Measurements from ENCODE around the gene TAC1.
A peak's percentile ranks its signal among the peaks of the same experiment; 100 is the strongest.

Gene TAC1, protein sequence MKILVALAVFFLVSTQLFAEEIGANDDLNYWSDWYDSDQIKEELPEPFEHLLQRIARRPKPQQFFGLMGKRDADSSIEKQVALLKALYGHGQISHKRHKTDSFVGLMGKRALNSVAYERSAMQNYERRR
- total RNA-seq = 0 to 0.39 (median 0.12) reads per million in 9 experiments

DNA sequence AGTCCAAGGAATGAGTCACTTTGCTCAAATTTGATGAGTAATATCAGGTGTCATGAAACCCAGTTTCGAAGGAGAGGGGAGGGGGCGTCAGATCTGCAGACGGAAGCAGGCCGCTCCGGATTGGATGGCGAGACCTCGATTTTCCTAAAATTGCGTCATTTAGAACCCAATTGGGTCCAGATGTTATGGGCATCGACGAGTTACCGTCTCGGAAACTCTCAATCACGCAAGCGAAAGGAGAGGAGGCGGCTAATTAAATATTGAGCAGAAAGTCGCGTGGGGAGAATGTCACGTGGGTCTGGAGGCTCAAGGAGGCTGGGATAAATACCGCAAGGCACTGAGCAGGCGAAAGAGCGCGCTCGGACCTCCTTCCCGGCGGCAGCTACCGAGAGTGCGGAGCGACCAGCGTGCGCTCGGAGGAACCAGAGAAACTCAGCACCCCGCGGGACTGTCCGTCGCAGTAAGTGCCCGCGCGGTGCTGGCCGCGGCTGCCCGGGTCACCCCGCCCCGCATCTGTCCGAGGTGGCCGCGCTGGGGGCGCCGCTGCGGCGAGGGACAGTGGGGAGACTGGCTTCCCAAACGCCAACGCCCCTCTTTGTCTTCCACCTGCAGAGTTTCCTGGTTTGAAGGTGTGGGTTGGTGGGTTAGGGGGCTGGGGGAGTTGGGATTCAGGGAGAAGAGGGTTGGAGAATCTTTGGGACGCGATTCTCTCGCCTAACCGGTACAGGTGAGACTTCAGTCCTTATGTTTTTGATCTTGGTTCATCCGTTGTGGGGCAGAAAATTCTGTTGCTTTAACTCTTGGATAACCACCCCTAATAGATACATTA is at the start of gene TAC1:
Gene TAC1, plus strand, starts transcription at position 351 of the 829 bp plus-strand sequence. CDS start 527 bp downstream, outside the sequence.
- peaks cover 59 to 62% of the 10 kb centered on the region in 2 donors for H3K27me3 Mint-ChIP-seq
- DNase-seq = no peak
- H3K4me3 Mint-ChIP-seq = peak within 1 kb of the TSS in 1 of 2 donors; percentile 35

DNA sequence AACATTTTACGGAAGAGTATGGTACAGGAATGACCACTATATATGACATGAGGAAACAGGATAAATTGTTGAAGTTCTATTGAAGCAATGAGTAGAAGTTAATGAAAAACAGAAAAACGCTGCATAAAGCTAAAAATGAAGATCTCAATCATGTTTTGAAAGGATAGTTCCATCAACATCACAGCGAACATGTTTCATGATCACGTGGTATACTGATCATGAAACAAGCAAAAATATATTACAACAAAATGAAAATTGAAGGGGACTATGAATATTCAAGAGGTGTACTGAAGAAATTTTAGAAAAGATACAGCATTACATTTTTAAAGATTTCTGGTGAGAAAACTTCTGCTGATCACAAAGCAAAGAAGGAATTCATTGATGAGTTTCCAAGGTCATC is 45.9 kb upstream of the TAC1 start:
- no peak for ATAC-seq (replicated peaks)
- Mint-ChIP-seq H3K36me3 (ENCODE audit: insufficient read depth) (no peaks in the 10 kb centered on the region), H3K27me3 (peaks cover 5 to 8% of the 10 kb centered on the region in 2 donors), H3K4me3 (no peak overlapping the region), H3K27ac (no peak overlapping the region), H3K9me3 (no peaks in the 10 kb centered on the region), H3K4me1 (ENCODE audit: low read depth in 2 of 2) (no peaks in the 10 kb centered on the region)
- no peak for DNase-seq

More for the DNA sequence above, at the start of gene TAC1:
- H3K4me1 Mint-ChIP-seq (ENCODE audit: low read depth in 2 of 2) = peaks cover 0 to 2% of the 10 kb centered on the region in 2 donors
- no peaks in the 10 kb centered on the region for H3K9me3 Mint-ChIP-seq
- H3K27ac Mint-ChIP-seq = no peak within 1 kb of the TSS
- no peak for ATAC-seq (replicated peaks)
- no peaks in the 10 kb centered on the region for H3K36me3 Mint-ChIP-seq (ENCODE audit: insufficient read depth)

DNA sequence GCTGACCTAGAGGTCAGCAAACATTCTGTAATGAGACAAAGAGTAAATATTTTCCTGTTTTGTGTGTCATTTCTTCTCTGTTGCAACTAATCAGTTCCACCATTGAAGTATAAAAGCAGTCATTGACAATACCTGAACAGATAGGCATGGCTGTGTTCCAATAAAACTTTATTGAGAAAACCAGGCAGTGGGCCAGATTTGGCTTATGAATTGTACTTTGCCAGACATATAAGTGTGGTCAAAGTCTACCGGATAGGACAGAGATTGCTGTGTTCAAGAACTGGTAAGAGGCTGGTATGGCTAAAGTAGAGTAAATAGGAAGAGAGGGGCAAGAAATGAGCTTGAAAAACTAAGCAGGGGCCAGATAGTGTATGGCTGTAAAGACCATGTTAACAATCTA is 38.3 kb upstream of the TAC1 start:
- no peaks in the 10 kb centered on the region for H3K36me3 Mint-ChIP-seq (ENCODE audit: insufficient read depth)
- DNase-seq (no peak), ATAC-seq (replicated peaks) (no peak)
- peaks cover 0 to 5% of the 10 kb centered on the region in 2 donors for H3K27me3 Mint-ChIP-seq
- H3K4me1 Mint-ChIP-seq (ENCODE audit: low read depth in 2 of 2) = no peaks in the 10 kb centered on the region
- no peaks in the 10 kb centered on the region for H3K9me3 Mint-ChIP-seq
- H3K27ac Mint-ChIP-seq = no peak overlapping the region
- H3K4me3 Mint-ChIP-seq = no peak overlapping the region

GRCh38 chr7:97694355-97694754 is 37.5 kb upstream of the TAC1 start:
- ATAC-seq (replicated peaks) (no peak), DNase-seq (no peak)
- no peak overlapping the region for H3K27ac Mint-ChIP-seq
- H3K4me1 Mint-ChIP-seq (ENCODE audit: low read depth in 2 of 2) = no peaks in the 10 kb centered on the region
- H3K4me3 Mint-ChIP-seq = no peak overlapping the region
- peaks cover 0 to 2% of the 10 kb centered on the region in 2 donors for H3K27me3 Mint-ChIP-seq
- H3K36me3 Mint-ChIP-seq (ENCODE audit: insufficient read depth) = no peaks in the 10 kb centered on the region
- no peaks in the 10 kb centered on the region for H3K9me3 Mint-ChIP-seq

DNA sequence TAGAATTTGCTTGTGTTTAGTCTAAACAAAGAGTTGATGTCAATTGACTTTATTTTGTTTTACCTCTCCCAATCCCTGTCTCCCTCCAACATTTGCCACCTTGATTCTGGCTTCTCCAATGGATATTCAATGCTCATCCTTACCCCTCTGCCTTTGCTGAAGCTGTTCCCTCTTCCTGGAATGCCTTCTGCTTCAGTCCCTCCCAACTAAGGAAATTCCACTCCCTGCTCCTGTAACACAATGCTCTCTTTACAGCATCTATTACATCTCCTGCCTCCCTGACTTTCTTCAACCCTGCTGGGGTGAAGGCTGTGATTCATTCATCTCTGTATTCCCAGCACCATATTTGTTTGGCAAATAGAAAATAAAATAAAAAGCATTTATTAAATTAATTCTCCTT is 34.5 kb upstream of the TAC1 start:
- H3K4me3 Mint-ChIP-seq = no peak overlapping the region
- H3K36me3 Mint-ChIP-seq (ENCODE audit: insufficient read depth) = no peaks in the 10 kb centered on the region
- H3K4me1 Mint-ChIP-seq (ENCODE audit: low read depth in 2 of 2) = no peaks in the 10 kb centered on the region
- peaks cover 0 to 3% of the 10 kb centered on the region in 2 donors for H3K9me3 Mint-ChIP-seq
- H3K27ac Mint-ChIP-seq = no peak overlapping the region
- no peaks in the 10 kb centered on the region for H3K27me3 Mint-ChIP-seq
- DNase-seq (no peak), ATAC-seq (replicated peaks) (no peak)

GRCh38 chr7:97722386-97722785 is 9.5 kb upstream of the TAC1 start:
- H3K4me1 Mint-ChIP-seq (ENCODE audit: low read depth in 2 of 2) = no peaks in the 10 kb centered on the region
- no peaks in the 10 kb centered on the region for H3K36me3 Mint-ChIP-seq (ENCODE audit: insufficient read depth)
- H3K9me3 Mint-ChIP-seq = peaks cover 0 to 1% of the 10 kb centered on the region in 2 donors
- no peak overlapping the region for H3K4me3 Mint-ChIP-seq
- ATAC-seq (replicated peaks) = no peak
- no peak overlapping the region for H3K27ac Mint-ChIP-seq
- H3K27me3 Mint-ChIP-seq = peaks cover 0 to 8% of the 10 kb centered on the region in 2 donors
- DNase-seq = no peak

GRCh38 chr7:97732565-97733275 is 834 bp downstream of the TAC1 start:
- ATAC-seq (replicated peaks) = no peak
- H3K4me3 Mint-ChIP-seq = no peak overlapping the region
- peaks cover 0 to 2% of the 10 kb centered on the region in 2 donors for H3K4me1 Mint-ChIP-seq (ENCODE audit: low read depth in 2 of 2)
- DNase-seq = no peak
- H3K36me3 Mint-ChIP-seq (ENCODE audit: insufficient read depth) = no peaks in the 10 kb centered on the region
- H3K27me3 Mint-ChIP-seq = peaks cover 59 to 64% of the 10 kb centered on the region in 2 donors
- H3K9me3 Mint-ChIP-seq = no peaks in the 10 kb centered on the region
- H3K27ac Mint-ChIP-seq = no peak overlapping the region

DNA sequence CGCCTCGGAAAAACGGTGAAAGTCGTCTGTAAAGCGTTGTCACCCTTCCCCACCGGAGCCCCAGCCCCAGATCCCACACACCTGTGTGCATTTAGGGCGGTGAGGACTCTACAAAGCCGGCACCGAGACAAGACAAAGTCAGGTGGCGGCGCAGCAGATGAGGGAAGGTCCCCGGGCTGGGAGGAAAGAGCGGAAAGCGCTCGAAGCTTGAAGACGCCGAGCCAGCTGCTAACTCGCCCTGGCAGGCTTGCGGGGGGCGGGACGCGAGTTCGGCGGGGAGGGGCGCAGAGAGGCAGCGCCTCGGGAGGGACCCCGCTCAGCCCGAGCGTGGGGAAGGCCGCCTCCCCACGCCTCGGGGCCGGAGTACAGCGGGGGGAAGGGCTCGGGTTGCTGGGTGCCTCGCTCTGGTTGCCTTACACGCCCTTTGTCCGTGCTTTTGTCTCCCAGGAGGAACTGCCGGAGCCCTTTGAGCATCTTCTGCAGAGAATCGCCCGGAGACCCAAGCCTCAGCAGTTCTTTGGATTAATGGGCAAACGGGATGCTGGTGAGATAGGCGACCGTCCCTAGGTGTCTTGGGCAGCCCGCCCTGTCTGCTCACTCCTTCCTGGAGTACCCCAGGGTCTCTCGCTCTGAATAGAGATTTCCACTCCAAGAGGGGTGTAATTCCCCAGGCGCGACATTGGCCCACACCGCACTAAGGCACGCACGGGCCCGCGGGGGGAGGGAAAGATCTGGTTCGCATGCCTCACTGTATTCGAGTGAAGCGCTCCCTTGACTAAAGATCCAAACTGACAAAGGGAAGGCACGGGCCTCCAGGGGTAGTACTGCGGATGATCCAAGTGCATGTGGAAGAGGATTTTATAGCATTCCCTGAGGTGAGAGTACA is 1.6 kb downstream of the TAC1 start:
- no peaks in the 10 kb centered on the region for H3K9me3 Mint-ChIP-seq
- no peaks in the 10 kb centered on the region for H3K36me3 Mint-ChIP-seq (ENCODE audit: insufficient read depth)
- DNase-seq (no peak), ATAC-seq (replicated peaks) (no peak)
- no peak overlapping the region for H3K27ac Mint-ChIP-seq
- H3K4me3 Mint-ChIP-seq = no peak overlapping the region
- peaks cover 0 to 2% of the 10 kb centered on the region in 2 donors for H3K4me1 Mint-ChIP-seq (ENCODE audit: low read depth in 2 of 2)
- peaks cover 56 to 64% of the 10 kb centered on the region in 2 donors for H3K27me3 Mint-ChIP-seq

DNA sequence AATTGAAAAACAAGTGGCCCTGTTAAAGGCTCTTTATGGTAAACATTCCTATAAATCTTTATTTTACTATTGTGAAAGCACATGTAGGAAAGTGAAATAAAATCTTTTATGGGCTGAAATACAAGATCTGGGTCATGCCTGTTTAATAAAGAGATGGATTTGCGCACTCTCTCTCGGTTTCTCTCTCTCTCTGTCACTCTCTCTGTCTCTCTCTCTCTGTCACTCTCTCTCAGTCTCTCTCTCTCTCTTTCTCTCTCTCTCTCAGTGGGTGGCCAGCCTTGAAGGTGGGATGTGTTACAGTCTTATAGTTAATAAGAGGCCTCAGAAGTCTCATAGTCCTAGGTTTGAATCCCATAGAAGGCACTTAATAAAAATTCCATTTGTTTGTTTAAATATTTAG is 2.4 kb downstream of the TAC1 start:
- no peak for ATAC-seq (replicated peaks)
- H3K27me3 Mint-ChIP-seq = peaks cover 49 to 65% of the 10 kb centered on the region in 2 donors
- H3K9me3 Mint-ChIP-seq = no peaks in the 10 kb centered on the region
- H3K36me3 Mint-ChIP-seq (ENCODE audit: insufficient read depth) = no peaks in the 10 kb centered on the region
- peaks cover 0 to 2% of the 10 kb centered on the region in 2 donors for H3K4me1 Mint-ChIP-seq (ENCODE audit: low read depth in 2 of 2)
- no peak for DNase-seq
- H3K4me3 Mint-ChIP-seq = no peak overlapping the region
- no peak overlapping the region for H3K27ac Mint-ChIP-seq

- no peak for ATAC-seq (replicated peaks)
- peaks cover 0 to 2% of the 10 kb centered on the region in 2 donors for H3K4me1 Mint-ChIP-seq (ENCODE audit: low read depth in 2 of 2)
- no peak for DNase-seq
- H3K9me3 Mint-ChIP-seq = no peaks in the 10 kb centered on the region
- no peak overlapping the region for H3K4me3 Mint-ChIP-seq
- H3K27ac Mint-ChIP-seq = no peak overlapping the region
- H3K36me3 Mint-ChIP-seq (ENCODE audit: insufficient read depth) = no peaks in the 10 kb centered on the region
- H3K27me3 Mint-ChIP-seq = peaks cover 40 to 63% of the 10 kb centered on the region in 2 donors
Observed at GRCh38 chr7:97735075-97735474, 3.2 kb downstream of the TAC1 start.

- ATAC-seq (replicated peaks) (no peak), DNase-seq (no peak)
- Mint-ChIP-seq H3K9me3 (peaks cover 0 to 2% of the 10 kb centered on the region in 2 donors), H3K27me3 (peaks cover 0 to 7% of the 10 kb centered on the region in 2 donors), H3K36me3 (ENCODE audit: insufficient read depth) (no peaks in the 10 kb centered on the region), H3K27ac (no peak overlapping the region), H3K4me1 (ENCODE audit: low read depth in 2 of 2) (no peaks in the 10 kb centered on the region), H3K4me3 (no peak overlapping the region)
Observed at GRCh38 chr7:97748482-97748881, 16.6 kb downstream of the TAC1 start.

DNA sequence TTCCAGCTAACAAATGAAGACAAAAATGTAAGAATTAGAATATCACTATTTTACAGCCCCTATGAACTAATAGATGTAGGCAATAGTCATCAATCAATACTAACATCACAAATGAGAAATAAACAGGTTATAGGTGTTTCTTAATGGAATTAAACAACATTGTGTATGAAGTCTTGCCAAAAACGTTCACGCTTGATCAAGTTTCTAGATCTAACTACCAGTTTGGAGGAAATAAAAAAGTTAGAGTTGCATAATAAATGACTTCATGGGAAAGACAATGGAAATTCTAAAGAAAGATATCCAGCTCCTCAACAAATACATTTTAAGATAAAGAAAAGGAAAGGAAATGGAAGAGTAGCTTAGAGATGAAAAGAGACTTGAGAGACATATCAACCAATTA is 19.7 kb downstream of the TAC1 start:
- H3K27ac Mint-ChIP-seq = no peak overlapping the region

GRCh38 chr7:97752215-97752614 is 20.3 kb downstream of the TAC1 start:
- no peaks in the 10 kb centered on the region for H3K4me1 Mint-ChIP-seq (ENCODE audit: low read depth in 2 of 2)
- DNase-seq (no peak), ATAC-seq (replicated peaks) (no peak)
- no peaks in the 10 kb centered on the region for H3K36me3 Mint-ChIP-seq (ENCODE audit: insufficient read depth)
- no peaks in the 10 kb centered on the region for H3K27me3 Mint-ChIP-seq
- no peak overlapping the region for H3K4me3 Mint-ChIP-seq
- no peak overlapping the region for H3K27ac Mint-ChIP-seq
- H3K9me3 Mint-ChIP-seq = peaks cover 0 to 2% of the 10 kb centered on the region in 2 donors

More for the DNA sequence above, 19.7 kb downstream of the TAC1 start:
- ATAC-seq (replicated peaks) (no peak), DNase-seq (no peak)
- Mint-ChIP-seq H3K4me3 (no peak overlapping the region), H3K36me3 (ENCODE audit: insufficient read depth) (no peaks in the 10 kb centered on the region), H3K4me1 (ENCODE audit: low read depth in 2 of 2) (no peaks in the 10 kb centered on the region), H3K27me3 (no peaks in the 10 kb centered on the region), H3K9me3 (peaks cover 0 to 2% of the 10 kb centered on the region in 2 donors)
